Mucosa of gallbladder (tissue), 1 donor: ENCODE results near the gene NKD2. TPM values are rescaled to one million over a fixed set of nuclear protein-coding genes. Genes with fewer than 3 reads are reported as not detected.
A peak's percentile ranks its signal among the peaks of the same experiment; 100 is the strongest.
"Not testable (repeated sequence)": the region's sequence is repeated elsewhere in the genome, so short reads cannot be mapped to it uniquely, and the experiment has no call there.

ENCODE experiments used
- DNase-seq: peaks from one replicate; pipeline ENCODE4 v3.0.0-alpha.2; 2020; ENCODE audit warnings: low spot score
- total RNA-seq: library from RNA; stranded (reverse); gene quantifications from one replicate; pipeline ENCODE4 v1.2.1, GENCODE V29; 2021
- donor health status: DM: no; HTN: no; CAD: no.

NKD2 gene
- total RNA-seq, 1 donor from 2014 or later = 7.6 TPM

DNA sequence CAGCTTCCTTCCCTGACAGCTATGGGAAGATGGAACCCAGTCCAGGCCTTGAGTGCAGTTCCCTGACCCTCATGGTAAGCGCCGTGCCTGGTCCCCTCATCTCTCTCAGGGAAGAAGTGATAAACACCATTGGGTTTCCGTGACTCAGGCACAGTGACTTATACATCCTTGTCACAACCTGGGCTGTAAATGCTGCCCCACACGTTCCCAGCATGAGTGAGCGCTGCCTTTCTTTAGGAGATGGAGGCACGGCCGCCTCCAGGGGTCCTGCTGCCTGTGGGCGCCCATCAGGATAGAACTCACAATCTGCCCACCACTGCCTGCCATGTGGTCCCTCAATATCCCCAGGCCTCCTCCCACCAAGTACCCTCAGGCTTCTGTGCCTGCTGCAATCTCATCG is 8.3 kb upstream of the NKD2 start:
- DNase-seq = no peak

DNA sequence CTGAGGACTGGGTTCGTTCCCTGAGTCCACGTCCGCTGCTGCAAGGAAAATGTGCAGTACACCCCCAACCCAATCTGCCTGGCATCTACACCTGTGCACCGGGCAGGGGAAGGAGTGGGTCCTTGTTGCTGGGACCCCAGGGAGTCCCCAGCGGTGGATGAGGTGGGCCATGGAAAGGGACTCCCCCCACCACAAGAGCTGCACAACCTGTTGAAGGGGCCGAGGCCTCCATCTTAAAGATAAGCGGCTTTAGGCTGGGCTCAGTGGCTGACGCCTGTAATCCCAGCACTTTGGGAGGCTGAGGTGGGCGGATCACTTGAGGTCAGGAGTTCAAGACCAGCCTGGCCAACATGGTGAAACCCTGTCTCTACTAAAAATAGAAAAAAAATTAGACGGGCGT is 7.8 kb upstream of the NKD2 start:
- not testable (repeated sequence) for DNase-seq

DNA sequence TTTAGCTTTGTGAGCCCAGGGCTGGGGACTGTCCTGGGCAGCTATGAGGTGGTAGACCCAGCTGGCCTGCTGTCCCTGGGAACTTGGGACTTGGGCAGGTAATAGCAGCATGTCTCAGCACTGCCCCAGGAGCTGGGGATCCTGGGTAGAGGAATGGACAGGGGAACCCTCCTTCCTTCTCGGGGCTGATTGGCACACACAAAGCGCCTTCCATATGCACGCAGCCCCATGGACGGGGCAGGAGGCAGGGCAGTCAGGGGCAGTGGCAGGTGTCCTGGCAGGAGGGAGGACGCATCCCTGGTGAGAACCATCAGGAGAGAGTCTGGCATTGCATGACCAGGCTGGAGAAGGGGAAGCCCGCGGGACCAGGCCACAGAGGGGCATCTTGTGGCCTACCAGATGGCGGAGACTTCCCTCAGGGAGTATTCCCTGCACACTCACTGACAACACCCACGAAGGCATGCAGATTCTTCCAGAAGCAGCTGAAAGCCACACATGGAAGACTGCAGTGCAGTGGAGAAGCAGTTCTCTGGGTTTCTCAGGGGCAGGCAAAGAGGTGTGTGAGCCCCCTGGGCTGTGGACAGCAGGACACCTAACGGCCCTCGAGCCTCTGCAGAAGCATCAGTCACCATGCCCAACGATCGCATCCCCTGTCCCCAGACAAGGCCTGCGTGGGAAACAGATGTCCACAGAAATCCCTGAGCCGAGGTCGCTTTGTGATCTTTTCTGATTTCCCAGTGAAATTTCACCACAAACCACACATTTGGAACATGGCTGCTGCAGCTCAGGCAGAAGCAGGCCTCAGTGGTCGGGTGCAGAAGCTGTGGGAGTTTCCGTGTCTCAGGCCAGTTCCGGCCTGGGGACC is 7.0 kb upstream of the NKD2 start:
- DNase-seq = no peak

DNA sequence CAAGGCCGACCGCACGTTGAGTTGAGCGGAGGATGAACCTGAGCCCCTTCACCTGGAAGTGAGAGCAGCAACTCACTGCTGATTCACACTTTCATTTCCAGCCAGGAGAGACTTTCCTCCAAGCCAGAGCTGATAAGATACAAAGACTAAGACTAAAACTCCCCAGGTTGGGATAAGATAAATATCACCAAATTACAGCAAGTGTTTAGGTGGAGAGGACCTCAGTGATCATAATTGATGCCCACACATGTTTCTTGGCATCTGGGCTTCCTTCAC is 6.4 kb upstream of the NKD2 start:
- no peak for DNase-seq

DNA sequence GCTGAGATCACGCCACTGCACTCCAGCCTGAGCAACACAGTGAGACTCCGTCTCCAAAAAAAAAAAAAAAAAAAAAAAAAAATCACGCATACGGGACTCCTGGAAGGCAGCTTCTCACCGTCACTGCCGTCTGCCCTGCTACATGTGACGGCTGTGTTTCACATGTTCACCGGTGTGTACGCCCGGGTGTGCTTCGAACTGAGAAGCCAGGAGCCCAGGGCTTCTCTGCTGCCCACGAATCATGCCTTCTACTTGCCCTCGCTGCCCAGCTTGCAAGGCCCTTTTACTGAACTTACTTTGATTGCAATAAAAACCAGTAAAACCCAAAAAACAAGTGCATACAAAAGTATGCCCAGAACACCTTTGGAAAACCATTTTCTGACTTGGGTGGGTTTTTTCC is 5.8 kb upstream of the NKD2 start:
- no peak for DNase-seq

DNA sequence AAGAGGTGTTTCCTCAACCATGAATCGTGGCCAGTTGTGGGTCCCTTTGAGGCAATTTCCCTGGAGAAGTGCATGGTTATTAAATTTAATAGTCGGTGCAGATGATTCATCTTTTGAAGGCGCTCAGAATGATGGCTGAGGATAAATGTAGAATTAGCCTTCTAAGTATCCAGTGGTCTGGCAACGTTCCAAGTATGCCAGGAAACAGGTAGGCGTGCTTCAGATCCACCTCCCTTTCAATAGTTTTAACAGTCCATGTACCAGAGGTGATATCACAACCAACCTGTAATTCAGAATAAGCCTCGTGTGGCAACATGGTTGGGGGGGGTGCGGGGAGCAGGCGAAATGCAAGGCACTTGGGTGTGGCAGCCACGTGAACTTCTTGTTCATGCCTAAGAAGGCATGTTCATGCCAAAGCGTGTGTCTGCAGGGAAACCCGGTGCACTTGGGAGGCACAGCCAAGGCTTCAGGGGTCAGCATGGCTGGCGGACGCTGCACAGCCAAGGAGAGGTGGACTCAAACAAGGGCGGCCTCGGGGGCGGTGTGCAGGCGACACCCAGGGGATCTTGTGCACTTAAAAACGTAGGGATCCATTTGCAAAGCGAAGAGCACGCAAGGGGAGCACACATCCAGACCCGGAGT is 5.2 kb upstream of the NKD2 start:
- no peak for DNase-seq

DNA sequence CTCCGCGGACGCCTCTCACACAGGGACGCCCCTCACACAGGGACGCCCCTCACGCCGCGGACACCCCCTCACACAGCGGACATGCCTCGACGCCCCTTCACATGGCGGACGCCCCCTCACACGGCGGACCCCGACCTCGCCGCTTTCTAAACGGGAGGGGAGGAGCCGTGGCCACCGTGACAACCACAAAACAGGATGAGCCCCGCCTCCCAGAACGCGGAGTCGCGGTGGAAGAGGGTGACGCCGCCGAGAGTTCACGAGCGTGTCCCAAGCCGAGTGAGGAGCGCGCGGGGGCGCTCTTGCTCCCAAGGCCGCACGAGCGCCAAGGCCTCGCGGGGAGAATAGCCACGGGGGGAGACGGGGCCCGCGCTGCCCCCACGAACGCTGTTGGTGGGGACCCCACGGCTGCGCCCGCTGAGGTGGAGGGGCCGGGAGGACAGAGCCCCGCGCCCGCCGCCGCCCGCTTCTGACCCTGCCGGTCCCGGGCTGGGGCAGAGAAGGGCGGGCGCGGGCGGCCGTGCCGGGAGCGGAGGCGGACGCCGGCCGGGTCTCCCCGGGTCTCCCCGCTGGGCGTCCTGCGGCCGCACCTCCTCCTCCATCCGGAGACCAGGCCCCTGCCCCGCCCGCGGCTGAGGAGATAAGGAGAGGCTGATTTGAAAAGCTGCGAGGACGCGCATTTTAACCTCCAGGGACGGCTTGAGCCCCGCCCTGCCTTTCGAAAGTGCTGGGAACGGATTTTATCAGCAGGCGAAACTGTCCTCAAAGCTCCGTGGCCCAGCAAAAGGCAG is 3.9 kb upstream of the NKD2 start:
- peak; percentile 53 for DNase-seq

DNA sequence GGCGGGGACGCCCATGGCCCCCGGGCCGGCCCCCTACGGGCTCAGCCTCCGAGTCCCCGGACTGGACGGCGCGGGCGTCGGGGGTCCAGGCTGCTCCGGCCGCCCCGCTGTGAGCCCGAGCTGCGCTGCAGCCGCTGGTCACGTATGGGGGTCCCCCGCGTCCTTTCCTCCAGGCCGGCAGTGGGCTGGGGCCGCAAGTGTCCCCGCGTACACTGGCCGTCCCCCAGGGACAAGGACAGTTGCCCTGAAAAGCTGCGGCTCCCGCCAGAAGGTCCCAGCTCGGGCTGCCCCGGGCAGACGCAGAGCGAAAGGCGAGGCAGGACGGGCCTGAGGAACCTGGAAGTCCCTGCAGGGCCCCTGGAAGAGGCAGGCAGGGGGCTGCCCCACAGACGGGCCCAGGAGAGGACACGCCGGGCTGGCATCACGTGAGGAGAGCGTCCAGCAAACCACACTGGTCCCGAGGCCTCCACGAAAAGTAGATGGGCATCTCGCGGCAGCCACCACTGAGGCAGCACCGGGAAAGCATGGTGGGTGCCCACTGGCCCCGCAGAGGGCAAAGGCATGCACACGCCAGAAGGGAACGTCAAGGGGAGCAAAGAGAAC is 3.3 kb upstream of the NKD2 start:
- DNase-seq = no peak

DNA sequence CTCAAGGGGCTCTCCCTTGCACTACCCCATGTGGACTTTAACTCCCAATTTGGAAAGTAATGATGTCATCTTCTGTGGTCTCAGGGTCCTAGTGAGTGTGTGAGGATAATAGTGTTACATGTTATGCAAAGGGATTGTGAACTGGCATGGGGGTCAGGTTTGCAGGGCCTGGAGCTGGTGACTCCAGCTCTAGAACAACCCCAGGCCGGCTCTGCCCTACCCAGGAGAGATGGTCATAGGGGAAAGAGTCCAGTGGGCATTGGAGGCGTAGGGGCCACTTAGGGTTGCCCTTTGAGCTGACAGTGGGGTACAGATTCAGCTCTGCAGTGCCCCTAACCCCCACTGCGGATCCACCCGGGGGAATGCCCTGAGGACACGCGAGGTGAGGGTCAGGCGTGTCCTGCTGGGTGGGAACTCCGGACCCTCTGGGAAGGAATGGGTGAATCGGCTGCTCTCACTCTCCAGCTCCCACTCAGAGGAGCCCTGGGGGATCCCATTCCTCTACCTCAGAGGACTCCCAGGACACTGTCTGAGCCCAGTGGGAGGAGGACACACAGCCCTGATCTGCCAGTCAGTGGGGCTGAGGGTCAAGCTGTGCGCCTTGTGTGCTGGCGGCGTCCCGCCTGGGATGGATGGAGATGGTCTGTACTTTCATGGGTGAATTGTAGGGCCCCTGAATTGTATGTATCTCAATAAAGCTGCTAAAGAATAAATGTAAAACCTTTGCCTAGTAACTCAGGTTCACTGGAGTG is 2.5 kb upstream of the NKD2 start:
- DNase-seq = no peak

DNA sequence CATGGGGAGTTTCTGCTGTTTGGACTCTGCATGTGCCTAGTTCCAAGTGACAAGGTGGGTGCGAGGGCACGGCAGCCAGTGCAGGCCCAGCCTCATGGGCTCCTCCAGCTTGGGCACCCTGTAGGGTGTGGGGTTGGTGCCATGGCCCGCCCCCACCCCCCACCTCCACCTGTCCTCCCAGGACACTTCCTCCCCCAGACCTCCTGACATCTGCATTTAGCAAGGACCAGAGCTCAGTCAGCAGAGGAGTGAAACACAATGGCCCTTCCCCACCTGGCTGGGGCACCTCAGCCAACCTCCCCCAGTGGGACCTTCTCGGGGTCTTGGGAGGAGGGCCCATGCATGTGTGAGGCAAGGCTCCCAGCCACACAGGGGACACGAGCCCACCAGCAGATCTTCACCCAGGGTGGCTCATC is 1.9 kb upstream of the NKD2 start:
- DNase-seq = no peak

DNA sequence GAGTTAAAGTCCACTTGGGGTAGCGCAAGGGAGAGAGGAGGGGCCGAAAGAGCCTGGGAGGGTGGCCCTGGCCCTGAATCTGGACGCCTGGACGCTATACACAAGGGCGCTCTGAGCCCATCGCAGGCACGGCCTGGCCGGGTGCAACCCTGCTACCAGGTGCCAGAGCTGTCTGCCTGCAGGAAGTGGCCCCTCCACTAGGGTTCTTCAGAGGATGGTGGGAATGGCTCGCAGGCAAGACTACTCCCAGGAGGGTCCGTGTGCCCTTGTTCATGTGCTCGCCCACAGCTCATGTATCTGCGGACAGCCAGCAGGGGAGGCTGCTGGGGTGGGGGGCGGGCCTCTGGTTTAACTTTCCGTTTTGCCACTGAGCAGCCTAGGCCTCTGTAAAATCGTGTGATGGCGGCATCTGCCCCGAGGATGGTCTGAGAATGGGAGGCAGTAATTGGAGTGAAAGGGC is 1.4 kb upstream of the NKD2 start:
- no peak for DNase-seq

DNA sequence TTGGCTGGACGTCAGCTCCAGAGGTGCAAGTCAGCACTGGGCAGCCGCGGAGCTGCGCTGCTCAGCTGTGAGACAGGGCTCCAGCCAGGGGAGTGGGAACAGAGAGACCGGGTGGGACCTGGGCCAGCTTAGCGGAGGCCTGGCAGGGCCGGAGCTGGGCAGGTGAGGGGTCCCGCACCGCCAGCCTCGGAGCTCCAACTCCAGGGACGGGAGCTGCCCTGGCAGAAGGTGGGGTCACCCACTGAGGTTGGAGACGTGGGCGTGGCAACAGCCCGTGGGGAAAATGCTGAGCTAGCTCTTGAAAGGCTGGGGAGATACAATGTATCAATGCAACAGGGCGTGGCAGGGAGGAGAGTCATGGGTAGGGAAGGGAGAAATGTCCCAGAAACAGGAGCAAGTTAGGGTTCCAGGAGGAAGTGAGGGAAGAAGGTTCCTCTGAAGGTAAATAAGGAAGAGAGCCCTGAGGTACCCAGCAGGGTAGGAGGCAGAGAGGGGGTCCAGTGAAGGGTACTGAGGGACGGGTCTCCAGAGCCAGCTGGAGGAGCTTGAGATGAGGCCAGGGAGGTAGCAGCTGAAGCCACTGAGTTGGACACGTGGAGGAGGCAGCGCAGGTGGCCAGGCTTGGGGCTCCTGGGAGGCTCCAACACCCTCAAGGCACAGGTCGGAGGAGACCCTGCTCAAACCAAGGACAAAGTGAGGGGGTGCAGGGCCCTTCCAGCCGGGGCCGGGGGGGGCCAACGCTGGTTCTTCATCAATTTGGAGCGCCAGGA is 736 bp upstream of the NKD2 start:
- DNase-seq = no peak

DNA sequence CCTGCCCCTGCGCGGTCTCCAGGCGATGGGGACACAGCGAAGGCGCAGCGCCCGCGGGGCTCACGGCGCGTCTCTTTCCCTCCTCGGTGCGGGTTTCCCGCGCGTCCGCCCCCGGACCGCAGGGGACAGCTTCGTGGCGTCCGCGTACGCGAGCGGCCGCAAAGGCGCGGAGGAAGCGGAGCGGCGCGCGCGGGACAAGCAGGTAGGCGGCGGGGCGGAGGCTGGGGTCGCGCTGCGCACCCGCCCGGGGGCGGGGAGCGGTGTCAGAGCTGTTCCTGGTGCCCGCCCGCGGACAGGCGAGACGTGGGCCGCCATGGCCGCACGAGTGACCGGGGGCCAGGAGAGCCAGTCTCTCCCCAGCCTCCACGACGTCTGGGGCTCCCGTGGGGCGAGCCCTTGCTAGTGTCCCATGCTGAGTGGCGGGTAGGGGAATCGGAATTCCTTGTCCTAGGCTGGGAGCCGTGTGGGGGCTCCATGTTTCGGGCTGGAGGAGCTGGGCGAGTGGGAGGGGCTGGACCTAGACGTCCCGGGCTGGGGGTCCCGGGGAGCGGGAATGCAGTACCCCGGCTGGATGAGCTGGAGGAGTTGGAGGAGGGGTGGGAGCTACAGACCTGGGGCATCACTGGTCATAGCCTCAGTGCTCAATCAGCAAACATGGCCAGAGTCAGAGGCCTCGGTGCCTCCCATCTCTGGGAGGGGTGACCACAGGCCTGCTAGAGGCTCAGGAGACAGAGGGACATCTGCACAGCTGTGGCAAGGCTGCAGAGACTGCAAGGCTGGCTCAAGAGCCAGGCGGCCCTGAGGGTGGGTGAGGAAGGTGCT is 968 bp downstream of the NKD2 start:
- no peak for DNase-seq

DNA sequence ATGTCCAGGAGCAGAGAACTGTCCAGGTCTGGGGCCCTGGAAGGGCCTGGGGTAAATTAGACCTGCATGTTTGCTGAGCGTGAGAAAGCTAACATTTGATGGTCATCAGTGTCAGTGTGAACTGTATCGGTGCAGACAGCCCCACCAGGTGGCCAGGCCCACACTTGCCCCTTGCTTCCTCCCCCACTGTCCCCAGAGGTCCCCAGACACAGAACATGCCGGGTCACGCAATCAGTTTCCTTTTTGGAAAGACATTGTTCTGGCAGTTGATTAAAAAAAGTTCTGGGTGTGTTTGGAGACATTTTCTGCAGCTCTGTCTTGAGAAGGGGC is 1.5 kb downstream of the NKD2 start:
- no peak for DNase-seq

DNA sequence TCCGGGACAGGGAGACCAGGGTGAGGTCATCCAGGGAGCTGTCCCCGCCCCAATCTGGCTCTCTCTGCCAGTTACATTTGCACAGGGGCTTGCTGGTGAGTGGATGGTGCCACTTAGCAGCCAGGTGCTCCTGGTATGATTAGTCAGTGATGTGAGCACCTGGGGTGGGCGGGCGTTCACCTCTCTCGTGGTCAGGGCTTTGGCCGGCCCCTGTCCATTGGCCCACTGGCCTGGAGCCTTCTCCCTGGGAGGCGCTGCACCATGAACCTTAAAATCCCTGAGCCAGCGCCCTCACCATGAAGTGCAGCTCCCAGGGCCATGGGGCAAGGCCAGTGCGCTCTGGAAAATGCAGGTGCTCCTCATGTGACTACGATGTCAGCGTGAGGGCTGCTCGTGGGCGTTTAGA is 2.0 kb downstream of the NKD2 start:
- no peak for DNase-seq

DNA sequence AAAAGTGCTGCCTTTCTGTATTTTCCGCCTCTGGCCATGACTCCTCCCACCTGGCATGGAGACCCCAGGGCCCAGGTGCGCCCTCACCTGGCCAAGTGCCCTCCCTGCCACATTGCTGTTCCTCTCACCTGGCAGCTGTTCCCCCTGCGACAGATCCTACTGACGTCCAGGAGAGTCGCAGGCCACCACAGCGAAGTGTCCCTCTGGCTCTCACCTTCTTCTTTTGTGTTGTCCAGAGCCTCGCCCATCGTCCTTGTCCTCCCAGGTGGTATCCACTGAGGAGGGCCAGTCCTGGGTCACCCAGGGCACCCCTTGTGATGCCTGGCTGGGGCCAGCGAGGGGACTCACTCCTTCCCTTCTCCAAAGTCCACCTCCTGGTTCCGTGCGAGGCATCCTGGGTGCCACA is 2.6 kb downstream of the NKD2 start:
- no peak for DNase-seq

DNA sequence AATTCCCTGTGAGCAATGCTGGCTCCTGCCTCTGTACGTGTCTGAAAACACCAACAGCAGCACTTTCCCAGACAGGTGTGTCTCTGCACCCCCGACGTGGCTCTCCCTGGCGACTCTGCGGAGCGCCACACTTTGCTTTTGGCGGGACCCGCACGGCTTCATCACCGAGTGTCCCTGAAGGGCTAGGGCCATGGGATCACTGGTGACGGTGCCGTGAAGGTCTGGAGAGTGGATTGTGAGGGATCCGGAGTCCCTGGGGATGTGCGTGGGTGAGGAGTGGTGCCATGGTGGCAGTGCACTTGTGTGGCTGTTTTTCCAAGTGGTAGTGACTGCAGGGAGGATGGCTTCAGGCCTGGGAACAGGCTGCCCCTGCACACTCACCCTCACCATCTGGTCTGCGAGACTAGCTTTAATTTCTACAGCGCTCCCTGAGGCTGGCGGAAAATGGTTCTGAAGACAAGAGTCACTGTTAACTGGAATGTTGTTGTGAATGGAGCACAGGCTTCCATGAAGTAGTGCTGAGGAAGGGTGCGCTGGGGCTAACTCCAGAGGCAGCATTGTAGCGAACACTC is 3.2 kb downstream of the NKD2 start:
- DNase-seq = no peak

DNA sequence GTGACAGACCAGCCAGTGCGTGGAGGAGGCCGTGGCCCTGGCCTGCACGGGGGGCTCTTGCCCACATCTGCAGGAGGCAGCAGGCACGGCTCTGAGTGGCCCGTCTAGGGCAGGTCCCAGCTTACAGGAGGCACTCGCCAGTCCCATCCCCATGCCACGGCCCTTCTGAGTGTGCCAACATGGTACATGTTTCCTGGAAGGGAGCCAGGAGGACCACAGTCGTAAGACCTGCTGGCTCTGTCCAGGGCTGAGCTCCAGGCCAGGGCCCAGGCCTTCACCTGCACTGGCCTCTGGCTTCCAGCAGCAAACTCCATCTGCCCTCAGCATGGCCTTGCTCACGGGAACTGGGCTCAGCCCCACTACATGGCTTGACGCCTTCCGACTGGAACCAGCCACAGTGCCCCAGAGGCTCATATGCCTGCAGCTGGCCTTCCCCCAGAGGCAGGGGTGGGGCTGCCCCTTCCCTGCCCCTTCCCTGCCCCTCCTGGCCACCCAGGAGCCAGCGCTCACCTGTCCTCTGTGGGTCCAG is 3.8 kb downstream of the NKD2 start:
- no peak for DNase-seq

DNA sequence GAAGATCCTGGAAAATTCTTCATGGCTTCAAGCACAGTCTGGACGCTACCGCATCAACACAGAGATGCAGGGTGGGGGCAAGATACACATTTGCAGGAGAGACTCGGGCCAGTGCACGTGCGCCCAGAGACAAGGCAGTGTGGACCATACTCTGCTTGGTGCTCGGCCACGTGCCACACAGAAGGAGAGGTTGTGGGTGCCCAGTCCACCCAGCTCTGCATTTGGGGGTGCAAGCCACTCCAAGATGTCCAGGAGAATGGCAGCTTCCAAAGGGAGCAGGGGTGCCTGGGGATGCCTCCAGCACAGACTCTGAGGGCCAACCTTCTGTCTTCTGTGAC is 4.3 kb downstream of the NKD2 start:
- DNase-seq = no peak
